Cardiac fibroblast (primary cell): Measurements from ENCODE around the gene SAG.

ENCODE experiments used
- DNase-seq, 2 donors: peaks; one replicate each; pipeline versions ENCODE4 v3.0.0 to v3.0.0-alpha.2; 2010; ENCODE audit warnings: low read depth in 2 of 2
- H3K4me3 ChIP-seq, 2 donors: replicated peaks in 1 of 2; 1 replicate in 1 of 2; 2 replicates in 1 of 2; pipeline ENCODE4 v1.5.1; 2011; ENCODE audit warnings: low read depth in 2 of 2, low read length in 2 of 2, mild to moderate bottlenecking in 2 of 2, moderate library complexity in 1 of 2
- TF ChIP-seq, protein P1 (sequence below): IDR thresholded peaks from one replicate; pipeline ENCODE4 v1.5.1; 2011; ENCODE audit warnings: low read depth, mild to moderate bottlenecking, low read length, inconsistent platforms

The SAG gene

DNA sequence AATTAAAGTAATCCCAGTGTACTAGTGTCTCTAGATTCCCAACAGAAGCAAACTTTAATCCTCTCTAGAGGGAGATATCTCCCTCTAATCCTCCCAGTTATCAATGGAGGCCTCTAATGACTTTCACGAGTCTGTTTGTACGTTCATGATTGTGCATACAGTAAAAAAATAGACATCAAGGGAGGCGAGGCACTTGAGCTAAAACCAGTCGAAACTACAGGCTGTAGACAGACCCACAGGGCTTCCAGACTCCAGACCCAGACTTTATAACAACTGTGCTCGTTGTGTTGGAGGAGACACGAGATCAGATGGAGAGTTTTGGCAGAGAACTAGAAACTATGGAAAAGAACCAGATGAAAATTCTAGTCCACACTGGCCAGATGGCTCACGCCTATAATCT is 53.7 kb downstream of the SAG start:
- TF ChIP-seq, protein P1, sequence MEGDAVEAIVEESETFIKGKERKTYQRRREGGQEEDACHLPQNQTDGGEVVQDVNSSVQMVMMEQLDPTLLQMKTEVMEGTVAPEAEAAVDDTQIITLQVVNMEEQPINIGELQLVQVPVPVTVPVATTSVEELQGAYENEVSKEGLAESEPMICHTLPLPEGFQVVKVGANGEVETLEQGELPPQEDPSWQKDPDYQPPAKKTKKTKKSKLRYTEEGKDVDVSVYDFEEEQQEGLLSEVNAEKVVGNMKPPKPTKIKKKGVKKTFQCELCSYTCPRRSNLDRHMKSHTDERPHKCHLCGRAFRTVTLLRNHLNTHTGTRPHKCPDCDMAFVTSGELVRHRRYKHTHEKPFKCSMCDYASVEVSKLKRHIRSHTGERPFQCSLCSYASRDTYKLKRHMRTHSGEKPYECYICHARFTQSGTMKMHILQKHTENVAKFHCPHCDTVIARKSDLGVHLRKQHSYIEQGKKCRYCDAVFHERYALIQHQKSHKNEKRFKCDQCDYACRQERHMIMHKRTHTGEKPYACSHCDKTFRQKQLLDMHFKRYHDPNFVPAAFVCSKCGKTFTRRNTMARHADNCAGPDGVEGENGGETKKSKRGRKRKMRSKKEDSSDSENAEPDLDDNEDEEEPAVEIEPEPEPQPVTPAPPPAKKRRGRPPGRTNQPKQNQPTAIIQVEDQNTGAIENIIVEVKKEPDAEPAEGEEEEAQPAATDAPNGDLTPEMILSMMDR, result no peak
- DNase-seq, result no peak
- H3K4me3 ChIP-seq, result no peak overlapping the region

GRCh38 chr2:233362742-233363141 is 55.1 kb downstream of the SAG start:
- TF ChIP-seq, protein P1, result no peak
- H3K4me3 ChIP-seq, result no peak overlapping the region
- no peak for DNase-seq

- TF ChIP-seq, protein P1, result no peak
- no peak for DNase-seq
- no peak overlapping the region for H3K4me3 ChIP-seq
Observed at GRCh38 chr2:233363744-233364235, 56.2 kb downstream of the SAG start.

- H3K4me3 ChIP-seq, result no peak overlapping the region
- DNase-seq, result no peak
- TF ChIP-seq, protein P1, result no peak
Observed at GRCh38 chr2:233365861-233366520, 58.4 kb downstream of the SAG start.

DNA sequence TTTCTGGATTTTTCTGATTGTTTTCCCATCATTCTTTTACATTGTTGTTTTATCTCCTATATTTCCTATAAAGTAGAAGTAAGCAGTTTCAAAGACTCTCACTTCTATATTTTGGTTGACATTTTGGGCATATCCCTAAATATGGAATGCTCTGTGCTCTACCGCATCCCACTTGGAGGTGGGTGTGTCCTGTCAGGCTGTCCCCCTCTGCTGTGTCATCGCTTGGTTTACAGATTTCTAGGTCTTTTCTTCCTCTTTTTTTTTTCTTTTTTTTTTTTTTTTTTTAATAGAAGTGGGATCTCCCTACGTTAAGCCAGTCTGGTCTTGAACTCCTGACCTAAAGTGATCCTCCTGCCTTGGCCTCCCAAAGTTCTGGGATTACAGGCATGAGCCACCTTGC is 60.0 kb downstream of the SAG start:
- no peak for DNase-seq
- H3K4me3 ChIP-seq, result no peak overlapping the region
- TF ChIP-seq, protein P1, result no peak

GRCh38 chr2:233368756-233369155 is 61.1 kb downstream of the SAG start:
- TF ChIP-seq, protein P1, result no peak
- DNase-seq, result no peak
- no peak overlapping the region for H3K4me3 ChIP-seq

- H3K4me3 ChIP-seq, result no peak overlapping the region
- no peak for DNase-seq
- TF ChIP-seq, protein P1, result no peak
Observed at GRCh38 chr2:233369462-233369861, 61.8 kb downstream of the SAG start.
